HG03066 (cell line): ENCODE data around the gene FHL2.

Experiments
- ATAC-seq: cut with Tn5 transposase; IDR thresholded peaks from one replicate; pipeline ENCODE4 v1.9.1; 2021; ENCODE audit warnings: low read depth; ENCODE audit not compliant: unreplicated experiment

FHL2 gene

GRCh38 chr2:105398336-105399206 lies at the start of gene FHL2:
TSS of gene FHL2 (minus strand) at chr2:105399051. CDS start at chr2:105386516, 12,535 bp downstream.
- ATAC-seq, result peak; percentile 97

- no peak for ATAC-seq
Observed at GRCh38 chr2:105447476-105447875, 48.6 kb upstream of the FHL2 start.

- no peak for ATAC-seq
Observed at GRCh38 chr2:105446501-105446900, 47.6 kb upstream of the FHL2 start.

GRCh38 chr2:105445976-105446375 lies 47.1 kb upstream of the FHL2 start:
- no peak for ATAC-seq

- no peak for ATAC-seq
Observed at GRCh38 chr2:105445498-105445897, 46.6 kb upstream of the FHL2 start.

- no peak for ATAC-seq
Observed at GRCh38 chr2:105443617-105444598, 45.1 kb upstream of the FHL2 start.

GRCh38 chr2:105442721-105443120 lies 43.9 kb upstream of the FHL2 start:
- ATAC-seq, result no peak

- ATAC-seq, result no peak
Observed at GRCh38 chr2:105442056-105442455, 43.2 kb upstream of the FHL2 start.

- ATAC-seq, result no peak
Observed at GRCh38 chr2:105439141-105439540, 40.3 kb upstream of the FHL2 start.

GRCh38 chr2:105438104-105438929 lies 39.5 kb upstream of the FHL2 start:
- no peak for ATAC-seq

GRCh38 chr2:105437708-105438103 lies 38.9 kb upstream of the FHL2 start:
- no peak for ATAC-seq

- ATAC-seq, result no peak
Observed at GRCh38 chr2:105432749-105433148, 33.9 kb upstream of the FHL2 start.

- ATAC-seq, result no peak
Observed at GRCh38 chr2:105432044-105432399, 33.2 kb upstream of the FHL2 start.

GRCh38 chr2:105431367-105432043 lies 32.7 kb upstream of the FHL2 start:
- no peak for ATAC-seq

GRCh38 chr2:105428387-105429018 lies 29.7 kb upstream of the FHL2 start:
- ATAC-seq, result no peak

- no peak for ATAC-seq
Observed at GRCh38 chr2:105427485-105427884, 28.6 kb upstream of the FHL2 start.

- no peak for ATAC-seq
Observed at GRCh38 chr2:105426626-105427292, 27.9 kb upstream of the FHL2 start.

GRCh38 chr2:105425936-105426625 lies 27.2 kb upstream of the FHL2 start:
- ATAC-seq, result no peak
